ENCODE measurements around the gene KLHL10. TPM values are rescaled to one million over a fixed set of nuclear protein-coding genes. Genes with fewer than 3 reads are reported as not detected.
"Not testable (repeated sequence)": the region's sequence is repeated elsewhere in the genome, so short reads cannot be mapped to it uniquely, and the experiment has no call there.

KLHL10 gene
- total RNA-seq, 1 donor from 2014 or later, result 0.29 TPM

DNA sequence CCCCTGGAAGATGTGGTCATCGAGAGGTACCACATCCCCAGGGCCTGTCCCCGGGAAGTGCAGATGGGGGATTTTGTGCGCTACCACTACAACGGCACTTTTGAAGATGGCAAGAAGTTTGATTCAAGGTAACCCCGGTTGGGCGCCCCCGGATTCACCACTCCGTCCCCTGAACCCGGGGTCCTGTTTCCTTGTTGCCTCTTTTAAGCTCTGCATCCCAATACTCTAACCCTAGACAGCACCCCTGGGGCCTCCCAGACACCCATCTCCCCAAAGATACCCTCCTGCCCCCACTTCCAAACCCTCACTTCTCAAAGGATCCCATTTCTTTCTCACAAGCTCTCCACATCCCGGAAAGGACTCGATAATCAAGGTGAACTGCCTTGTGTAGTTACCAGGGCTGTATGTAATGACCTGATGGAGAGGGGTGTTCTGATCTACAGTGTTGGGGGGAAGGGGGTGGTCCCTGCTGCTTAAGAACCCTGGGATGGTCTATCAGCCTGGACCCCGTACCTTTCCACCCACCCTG lies 24.4 kb upstream of the KLHL10 start:
- DNase-seq (ENCODE audit: low spot score), result no peak

DNA sequence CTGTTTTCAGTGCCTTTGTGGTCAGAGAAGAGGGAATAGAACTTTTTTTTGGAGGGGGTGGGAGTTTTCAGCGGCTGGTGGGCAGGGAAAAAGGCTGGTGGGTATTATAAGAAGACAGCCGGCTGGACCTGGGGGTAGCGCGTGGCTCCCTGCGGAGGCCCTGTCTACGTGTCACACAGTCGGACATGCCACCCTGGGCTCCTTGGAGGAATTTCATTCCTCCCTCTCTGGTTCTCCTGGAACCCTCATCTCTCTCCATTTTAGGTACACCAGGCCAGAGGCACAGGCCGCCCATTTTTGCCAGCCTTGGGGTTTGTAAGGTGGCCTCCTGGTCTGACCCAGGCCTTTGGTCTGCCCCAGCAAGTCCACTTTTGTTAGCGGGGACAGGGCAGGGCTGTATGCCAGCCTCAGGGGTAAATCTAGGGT lies 23.9 kb upstream of the KLHL10 start:
- no peak for DNase-seq (ENCODE audit: low spot score)

DNA sequence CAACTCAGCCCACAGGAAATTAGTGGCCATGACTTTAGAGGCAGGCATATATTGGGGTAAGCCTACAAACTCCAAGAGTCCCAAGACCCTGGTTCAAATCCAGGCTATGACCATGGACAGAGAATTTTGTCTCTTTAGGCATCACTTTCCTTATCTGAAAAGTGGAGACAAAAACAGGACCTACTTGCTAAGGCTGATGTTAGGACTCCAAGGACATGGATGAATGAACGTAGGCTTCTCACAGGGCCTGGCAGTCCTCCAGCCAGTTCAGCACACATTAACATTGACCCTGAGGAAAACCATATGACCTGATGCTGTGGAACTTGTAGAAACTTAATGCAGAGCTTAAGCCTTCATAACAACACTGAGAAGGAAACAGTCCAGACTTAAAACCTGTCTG lies 23.4 kb upstream of the KLHL10 start:
- DNase-seq (ENCODE audit: low spot score), result no peak

DNA sequence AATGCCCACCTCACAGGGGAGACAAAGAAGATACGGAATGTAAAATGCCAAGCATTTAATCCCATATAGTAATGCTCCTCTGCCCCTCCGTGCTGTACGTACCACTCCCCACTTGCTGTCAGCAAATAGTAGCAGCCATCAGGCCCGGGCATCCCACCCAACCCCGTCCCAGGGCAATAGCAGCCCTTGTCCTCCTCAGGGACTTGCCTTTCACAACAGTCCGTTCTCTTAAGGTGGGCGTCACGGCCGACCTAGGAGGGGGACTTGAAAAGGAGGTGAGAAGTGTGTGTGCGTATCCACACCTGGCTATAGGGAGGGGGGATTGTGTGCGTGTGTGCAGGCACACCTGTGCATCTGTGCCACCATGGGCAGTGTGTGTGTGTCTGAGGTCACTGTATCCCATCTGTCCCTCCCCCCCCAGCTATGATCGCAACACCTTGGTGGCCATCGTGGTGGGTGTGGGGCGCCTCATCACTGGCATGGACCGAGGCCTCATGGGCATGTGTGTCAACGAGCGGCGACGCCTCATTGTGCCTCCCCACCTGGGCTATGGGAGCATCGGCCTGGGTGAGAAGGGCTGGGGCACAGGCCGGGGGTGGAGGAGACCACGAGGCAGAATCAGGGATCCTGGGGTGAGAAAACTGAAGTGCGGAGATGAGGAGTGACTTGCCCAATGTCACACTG lies 20.8 kb upstream of the KLHL10 start:
- DNase-seq (ENCODE audit: low spot score), result no peak

DNA sequence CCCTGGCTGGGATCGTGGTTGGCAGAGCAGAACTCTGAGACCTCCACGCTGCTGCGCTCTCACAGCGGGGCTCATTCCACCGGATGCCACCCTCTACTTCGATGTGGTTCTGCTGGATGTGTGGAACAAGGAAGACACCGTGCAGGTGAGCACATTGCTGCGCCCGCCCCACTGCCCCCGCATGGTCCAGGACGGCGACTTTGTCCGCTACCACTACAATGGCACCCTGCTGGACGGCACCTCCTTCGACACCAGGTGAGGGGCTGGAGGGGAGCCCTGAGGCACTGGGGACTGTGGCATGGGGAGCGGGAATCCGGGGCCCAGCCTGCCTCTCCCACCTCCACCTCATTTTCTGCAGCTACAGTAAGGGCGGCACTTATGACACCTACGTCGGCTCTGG lies 19.6 kb upstream of the KLHL10 start:
- no peak for DNase-seq (ENCODE audit: low spot score)

DNA sequence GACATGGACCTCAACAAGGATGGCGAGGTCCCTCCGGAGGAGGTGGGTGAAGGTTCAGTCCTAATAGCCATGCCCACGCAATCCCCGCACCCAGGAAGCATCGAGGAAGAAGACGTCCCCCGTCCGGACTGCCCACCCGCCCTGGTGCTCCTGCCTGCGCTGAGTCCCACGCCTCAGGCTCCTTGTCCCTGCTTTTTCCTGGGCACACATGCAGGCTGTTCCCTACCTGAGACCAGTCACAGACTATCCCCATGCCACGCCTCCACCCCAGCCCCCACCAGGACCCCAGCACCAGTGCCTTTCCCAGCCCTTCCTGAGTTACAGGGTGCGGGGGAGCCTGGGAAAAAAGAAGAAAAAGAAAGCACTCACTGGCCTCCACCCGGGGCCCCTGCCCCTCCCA lies 15.8 kb upstream of the KLHL10 start:
- no peak for DNase-seq (ENCODE audit: low spot score)

DNA sequence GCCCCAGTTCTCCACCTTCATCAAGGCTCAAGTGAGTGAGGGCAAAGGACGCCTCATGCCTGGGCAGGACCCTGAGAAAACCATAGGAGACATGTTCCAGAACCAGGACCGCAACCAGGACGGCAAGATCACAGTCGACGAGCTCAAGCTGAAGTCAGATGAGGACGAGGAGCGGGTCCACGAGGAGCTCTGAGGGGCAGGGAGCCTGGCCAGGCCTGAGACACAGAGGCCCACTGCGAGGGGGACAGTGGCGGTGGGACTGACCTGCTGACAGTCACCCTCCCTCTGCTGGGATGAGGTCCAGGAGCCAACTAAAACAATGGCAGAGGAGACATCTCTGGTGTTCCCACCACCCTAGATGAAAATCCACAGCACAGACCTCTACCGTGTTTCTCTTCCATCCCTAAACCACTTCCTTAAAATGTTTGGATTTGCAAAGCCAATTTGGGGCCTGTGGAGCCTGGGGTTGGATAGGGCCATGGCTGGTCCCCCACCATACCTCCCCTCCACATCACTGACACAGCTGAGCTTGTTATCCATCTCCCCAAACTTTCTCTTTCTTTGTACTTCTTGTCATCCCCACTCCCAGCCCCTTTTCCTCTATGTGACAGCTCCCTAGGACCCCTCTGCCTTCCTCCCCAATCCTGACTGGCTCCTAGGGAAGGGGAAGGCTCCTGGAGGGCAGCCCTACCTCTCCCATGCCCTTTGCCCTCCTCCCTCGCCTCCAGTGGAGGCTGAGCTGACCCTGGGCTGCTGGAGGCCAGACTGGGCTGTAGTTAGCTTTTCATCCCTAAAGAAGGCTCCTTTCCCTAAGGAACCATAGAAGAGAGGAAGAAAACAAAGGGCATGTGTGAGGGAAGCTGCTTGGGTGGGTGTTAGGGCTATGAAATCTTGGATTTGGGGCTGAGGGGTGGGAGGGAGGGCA lies 15.1 kb upstream of the KLHL10 start:
- no peak for DNase-seq (ENCODE audit: low spot score)

DNA sequence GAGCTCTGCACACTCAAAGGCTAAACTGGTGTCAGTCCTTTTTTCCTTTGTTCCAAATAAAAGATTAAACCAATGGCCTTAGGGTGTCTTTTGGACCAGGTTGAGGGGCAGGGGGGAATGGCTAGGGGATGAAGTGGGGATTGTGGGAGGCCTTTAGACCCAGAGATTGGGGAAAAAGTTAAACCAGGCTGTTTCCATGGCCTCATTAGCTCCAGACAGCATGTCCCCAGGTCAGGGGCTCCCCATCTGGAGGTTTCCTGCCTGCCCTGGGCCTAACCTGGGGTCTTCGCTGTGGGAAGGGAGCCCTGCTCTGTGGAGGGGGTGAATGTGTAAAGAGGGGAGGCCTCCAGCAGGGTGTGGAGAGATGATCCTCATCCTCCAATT lies 14.5 kb upstream of the KLHL10 start:
- no peak for DNase-seq (ENCODE audit: low spot score)

DNA sequence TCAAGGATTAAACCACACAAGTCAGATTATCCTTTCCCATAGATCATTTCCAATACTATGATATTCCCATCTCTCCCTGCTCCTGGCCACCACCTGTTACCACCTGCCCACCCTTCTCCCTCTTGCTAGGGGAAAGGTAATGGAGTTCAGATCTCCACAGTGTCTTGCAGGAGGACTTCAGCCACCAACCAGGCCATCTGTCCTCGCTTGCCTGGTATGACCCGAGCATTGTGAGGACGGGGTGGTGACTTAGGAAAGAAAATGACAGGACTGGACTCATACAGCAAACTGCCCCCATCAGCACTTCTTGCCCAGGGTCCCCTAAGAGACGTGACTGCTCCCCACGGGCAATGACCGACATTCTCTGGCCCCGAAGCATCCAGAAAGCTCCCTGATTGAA lies 14.0 kb upstream of the KLHL10 start:
- DNase-seq (ENCODE audit: low spot score), result no peak

DNA sequence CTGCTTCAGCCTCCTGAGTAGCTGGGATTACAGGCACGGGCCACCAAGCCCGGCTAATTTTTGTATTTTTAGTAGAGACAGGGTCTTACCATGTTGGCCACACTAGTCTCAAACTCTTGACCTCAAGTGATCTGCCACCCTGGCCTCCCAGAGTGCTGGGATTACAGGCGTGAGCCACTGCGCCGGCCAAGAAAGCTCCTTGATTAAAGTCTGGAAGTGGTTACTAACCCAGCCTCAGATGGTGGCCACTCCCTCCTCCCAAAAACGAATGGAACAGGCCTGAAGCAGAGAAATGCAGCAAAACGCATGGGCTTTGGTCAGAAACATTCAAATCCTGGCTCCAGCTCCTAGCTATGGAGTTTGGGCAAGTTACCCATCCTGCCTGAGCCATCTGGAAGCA lies 13.5 kb upstream of the KLHL10 start:
- no peak for DNase-seq (ENCODE audit: low spot score)

DNA sequence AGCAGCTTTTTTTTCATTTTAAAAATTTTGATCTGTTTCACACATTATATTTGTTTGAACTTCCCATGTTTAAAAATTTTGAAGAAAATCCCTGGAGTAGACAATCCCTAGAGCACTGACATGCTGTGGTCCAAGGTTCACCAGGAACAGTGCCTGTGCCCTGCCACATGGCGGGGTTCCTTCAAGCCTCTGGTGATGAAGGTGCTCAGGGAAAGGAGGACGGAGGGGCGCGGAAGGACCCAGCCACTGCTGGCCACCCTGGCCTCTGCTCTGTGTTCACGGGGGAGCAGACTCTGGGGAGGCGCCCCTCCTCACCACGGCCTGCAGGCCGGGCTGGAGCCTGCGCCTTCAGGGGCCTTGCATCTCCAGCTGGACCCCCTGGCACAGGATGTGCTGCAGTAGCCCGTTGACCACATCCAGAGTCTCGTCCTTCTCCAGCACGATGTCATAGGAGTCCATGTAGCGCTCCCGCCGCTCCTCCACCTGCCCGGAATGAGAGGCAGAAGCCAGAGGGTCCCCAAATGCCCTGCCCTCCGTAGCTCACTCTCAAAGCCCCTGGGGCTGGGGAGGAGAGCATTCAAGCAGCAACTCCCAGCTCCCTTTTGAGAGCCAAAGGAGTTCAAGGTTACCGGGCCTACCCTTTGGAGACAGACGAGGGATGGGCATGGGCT lies 12.3 kb upstream of the KLHL10 start:
- DNase-seq (ENCODE audit: low spot score), result no peak

DNA sequence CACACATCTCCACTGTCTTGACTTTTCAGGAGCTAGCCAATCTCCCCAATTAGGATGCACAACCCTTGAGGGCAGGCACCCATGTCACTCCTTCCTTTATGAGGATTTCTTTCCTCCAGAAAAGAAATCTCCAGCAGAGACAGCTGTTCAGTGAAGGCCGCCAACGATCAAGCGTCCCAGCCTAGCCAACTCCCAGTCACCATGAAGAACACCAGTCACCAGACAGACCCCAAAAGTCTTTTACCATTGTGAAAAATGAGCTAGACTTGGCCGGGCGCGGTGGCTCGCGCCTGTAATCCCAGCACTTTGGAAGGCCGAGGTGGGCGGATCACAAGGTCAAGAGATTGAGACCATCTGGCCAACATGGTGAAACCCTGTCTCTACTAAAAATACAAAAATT lies 7.7 kb upstream of the KLHL10 start:
- not testable (repeated sequence) for DNase-seq (ENCODE audit: low spot score)

DNA sequence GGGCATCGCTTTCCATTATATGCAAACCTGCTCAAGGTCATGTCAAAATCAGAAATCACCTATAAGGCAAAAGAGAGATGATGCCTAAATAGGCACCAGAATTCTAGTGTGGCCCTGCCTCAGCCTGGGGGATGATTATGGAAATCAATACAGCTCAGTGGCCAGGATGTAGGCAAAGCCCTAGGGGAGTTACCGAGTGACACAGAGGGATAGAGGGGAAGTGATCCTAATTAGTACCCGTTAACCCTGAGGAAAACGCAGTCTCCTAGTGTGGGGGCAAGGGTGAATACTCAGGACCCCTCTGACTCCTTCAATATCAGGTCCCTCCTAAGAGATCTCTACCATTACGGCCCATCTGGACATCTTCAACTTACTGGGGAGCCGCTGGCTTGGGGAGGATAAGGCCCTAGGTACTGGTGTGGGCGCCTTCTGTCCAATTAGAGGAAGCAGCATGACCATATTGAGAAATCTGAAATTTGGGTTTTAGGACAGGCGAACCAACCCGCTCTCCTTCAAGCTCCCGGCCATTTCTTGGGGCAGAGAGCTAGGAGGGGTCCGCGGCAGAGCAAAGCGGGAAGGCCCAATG lies 2.3 kb upstream of the KLHL10 start:
- DNase-seq (ENCODE audit: low spot score), result no peak

DNA sequence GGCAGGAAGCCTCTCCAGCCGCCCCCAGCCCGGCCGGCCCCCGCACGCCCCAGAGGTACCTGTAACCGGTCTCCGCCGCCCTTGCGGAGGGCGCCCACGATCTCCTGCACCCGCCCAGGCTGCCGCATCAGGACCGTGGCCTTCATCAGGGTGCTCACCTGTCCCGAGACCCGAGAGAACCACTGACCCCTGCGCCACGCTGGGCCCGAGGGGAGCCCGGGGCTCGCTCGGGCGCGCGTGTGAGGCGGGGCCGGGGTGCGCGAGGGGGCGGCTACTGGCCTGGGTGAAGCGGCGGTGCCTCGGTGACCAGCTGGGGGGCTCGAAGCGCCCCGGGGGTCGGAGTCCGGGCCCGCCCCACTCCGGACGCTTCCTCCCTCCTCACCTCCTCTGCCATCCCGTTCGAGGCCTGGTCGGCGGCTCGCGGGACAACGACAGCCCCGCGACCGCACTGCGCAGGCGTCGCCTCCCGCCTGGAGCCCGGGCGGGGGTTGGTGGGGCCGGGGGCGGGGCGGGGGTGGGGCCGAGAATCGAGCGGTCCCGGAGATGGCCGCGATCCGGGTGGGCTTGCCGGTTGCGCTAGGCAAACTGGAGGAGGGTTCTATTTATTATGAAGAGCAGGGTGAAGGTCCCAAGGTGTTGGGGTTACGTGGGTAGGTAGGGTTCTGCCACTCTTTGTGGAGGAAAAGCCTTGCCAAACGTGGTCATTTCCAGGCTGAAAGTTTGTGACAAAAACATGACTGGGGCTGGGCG lies 1.6 kb upstream of the KLHL10 start, which contains the start of gene NT5C3B:
Gene NT5C3B, minus strand, starts transcription at position 433 of the 750 bp plus-strand sequence. Its CDS starts 39 bp downstream, at position 394.
- DNase-seq (ENCODE audit: low spot score), result peak; percentile 40

DNA sequence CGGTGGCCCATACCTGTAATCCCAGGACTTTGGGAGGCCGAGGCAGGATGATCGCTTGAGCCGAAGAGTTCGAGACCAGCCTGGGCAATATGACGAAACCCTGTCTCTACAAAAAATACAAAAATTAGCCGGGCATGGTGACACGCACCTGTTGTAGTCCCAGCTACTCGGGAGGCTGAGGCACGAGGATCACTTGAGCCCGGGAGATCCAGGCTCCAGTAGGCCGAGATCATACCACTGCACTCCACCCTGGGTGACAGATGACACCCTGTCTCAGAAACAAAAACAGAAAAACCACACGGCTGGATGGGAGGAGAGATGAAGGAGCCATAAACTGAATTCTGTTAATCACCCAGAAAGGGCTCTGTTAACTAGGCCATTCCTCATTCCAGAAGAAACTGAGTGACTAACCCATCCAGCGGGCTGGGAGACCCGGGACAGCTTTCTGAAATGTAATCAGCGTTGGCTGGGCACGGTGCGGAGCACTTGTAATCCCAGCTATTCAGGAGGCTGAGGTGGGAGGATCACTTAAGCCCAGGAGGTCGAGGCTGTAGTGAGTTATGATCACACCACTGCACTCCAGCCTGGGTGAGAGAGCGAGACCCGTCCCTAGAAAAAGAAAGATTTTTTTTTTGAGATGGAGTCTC lies 952 bp upstream of the KLHL10 start:
- no peak for DNase-seq (ENCODE audit: low spot score)

DNA sequence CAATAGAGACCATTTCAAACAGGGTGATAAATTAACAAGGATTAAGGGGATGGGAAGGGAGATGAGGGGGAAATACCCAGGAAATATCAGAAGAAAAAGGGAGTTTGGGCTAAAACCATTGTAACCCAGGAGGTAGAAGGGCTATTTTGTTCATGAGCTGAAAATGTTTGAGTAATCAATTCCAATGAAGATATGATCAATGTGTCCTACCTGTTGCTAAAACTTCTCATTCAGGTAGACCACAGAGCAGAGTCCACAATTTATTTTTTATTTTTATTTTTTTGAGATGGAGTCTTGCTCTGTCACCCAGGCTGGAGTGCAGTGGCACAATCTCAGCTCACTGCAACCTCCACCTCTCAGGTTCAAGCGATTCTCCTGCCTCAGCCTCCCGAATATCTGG lies 1.8 kb downstream of the KLHL10 start:
- DNase-seq (ENCODE audit: low spot score), result not testable (repeated sequence)

DNA sequence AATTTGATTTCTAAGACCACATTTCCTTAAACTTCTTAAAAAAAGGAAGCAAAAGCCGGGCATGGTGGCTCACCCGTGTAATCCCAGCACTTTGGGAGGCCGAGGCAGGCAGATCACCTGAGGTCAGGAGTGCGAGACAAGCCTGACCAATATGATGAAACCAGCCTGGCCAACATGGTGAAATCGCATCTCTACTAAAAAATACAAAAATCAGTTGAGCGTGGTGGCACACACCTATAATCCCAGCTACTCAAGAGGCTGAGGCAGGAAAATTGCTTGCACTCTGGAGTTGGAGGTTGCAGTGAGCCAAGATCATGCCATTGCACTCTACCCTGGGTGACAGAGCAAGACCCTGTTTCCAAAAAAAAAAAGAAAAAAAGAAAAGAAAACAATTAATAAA lies 3.2 kb downstream of the KLHL10 start:
- DNase-seq (ENCODE audit: low spot score), result not testable (repeated sequence)

DNA sequence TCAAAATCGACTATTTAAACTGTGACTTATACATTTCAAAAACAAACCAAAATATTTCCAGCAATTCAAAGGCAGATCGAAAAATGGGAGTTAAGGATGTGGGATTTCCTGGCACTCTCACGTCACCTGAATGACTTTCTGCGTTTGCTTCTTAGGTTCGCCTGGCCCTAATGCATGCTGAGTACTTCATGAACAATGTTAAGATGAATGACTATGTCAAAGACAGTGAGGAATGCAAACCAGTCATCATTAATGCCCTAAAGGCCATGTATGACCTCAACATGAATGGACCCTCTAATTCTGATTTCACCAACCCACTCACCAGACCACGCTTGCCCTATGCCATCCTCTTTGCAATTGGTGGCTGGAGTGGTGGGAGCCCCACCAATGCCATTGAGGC lies 7.3 kb downstream of the KLHL10 start:
- DNase-seq (ENCODE audit: low spot score), result no peak

DNA sequence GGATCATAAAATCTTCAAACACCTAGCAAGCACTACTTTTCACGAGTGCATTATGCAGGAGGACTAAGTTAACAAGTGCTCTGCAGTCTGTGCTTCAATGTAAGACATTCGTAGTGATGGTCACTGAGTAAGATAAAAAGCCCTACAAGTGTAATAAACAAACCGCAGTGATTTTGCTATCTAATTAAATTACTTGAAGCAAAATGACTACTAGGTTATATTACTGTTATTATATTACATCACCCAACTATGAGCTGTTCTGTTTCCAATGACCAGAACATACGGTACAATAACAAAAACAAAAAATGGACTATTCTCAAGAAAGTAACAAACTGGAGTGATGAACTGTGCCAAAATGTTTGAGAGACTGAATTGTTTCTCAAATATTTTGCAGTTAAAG lies 11.2 kb downstream of the KLHL10 start:
- no peak for DNase-seq (ENCODE audit: low spot score)

DNA sequence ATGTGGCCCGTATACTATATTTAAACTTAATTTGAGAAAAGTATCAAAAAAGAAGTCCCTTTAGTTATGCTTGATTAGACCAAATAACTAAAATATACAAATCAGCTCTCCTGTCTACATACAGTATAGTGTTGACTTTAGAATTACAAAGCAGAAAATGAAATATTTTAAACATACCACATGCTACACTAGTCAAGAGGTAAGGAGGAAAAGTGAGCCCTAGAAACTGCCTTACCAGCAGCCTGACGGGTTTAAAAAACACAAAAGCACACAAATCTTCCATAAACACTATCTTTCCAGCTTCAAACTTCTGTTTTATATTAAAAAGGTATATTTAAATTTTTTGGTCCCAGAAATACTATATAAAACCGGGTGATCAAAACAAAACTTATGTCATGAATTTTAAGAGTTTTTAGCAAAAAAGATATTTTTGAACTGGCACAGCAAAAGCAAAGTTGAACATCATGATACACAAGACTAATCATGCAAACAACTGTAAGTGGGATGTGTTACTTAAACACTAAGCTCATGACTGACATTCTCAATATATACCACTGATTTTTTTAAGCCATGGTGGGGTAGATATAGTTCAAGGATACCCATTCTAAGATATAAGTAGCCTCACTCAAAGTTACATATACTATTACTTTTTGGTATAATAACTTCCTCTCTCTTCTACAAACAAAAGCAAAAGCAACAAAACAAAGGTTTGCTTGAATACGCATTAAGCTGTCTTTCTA lies 11.8 kb downstream of the KLHL10 start:
- DNase-seq (ENCODE audit: low spot score), result no peak

All from mucosa of gallbladder (tissue), 1 donor.